HCT116 (cell line): ENCODE measurements around the gene FAM193B. TPM values are rescaled to one million over a fixed set of nuclear protein-coding genes. Genes with fewer than 3 reads are reported as not detected.

ENCODE experiments used
- ATAC-seq: fragments of 200-7000 bp; cut with Tn5 transposase; 2 replicates; pipeline ENCODE4 v1.9.1; 2020; ENCODE audit warnings: mild to moderate bottlenecking, moderate library complexity
- BruUV-seq: library from RNA; stranded (reverse); fragments of 400-500 nt; replicated peaks from 2 replicates; lab custom pipeline; 2021; lab: Mats Ljungman, UMichigan
- CTCF ChIA-PET: fragments of 300-600 bp; sonication (Branson Sonifier 250); formaldehyde crosslinking; loops from one replicate; lab custom pipeline; 2021; ENCODE audit warnings: antibody characterized with exemption; lab: Charles Lee
- POLR2A ChIA-PET: fragments of 300-600, 350-600 bp; sonication (Branson Sonifier 250); formaldehyde crosslinking; loops from one replicate; lab custom pipeline; 2021; ENCODE audit warnings: antibody characterized with exemption; lab: Charles Lee
- RAD21 ChIA-PET, 2 experiments: fragments of 300-600 bp; sonication (Branson Sonifier 250); formaldehyde crosslinking; loops; one replicate each; lab custom pipeline; 2023; ENCODE audit warnings: low total read pairs in 2 of 2; ENCODE audit not compliant: uncharacterized antibody in 2 of 2, unreplicated experiment in 2 of 2, low non-redundant PET in 1 of 2; lab: Charles Lee
- DNase-seq: peaks from one replicate; pipeline ENCODE4 v3.0.0-alpha.2; 2010; ENCODE audit warnings: low read depth, low spot score
- H2AFZ ChIP-seq: fragments of 200-600 bp; shearing (Covaris generic), sonication (generic); 2 replicates; pipeline ENCODE4 v1.6.1; 2017; ENCODE audit warnings: low read depth, mixed run types, mixed read lengths, antibody characterized with exemption, low read length; ENCODE audit not compliant: poor library complexity, severe bottlenecking
- H3K27ac ChIP-seq: 2 replicates; pipeline ENCODE4 v1.5.1; 2012; ENCODE audit warnings: low read depth, low read length
- H3K27me3 ChIP-seq: fragments of 200-600 bp; sonication (generic); 2 replicates; pipeline ENCODE4 v1.6.1; 2016; ENCODE audit warnings: mixed run types, low read length, mixed read lengths; ENCODE audit not compliant: insufficient read depth
- H3K36me3 ChIP-seq, 2 experiments: fragments of 200-500 bp in 1 of 2; fragments of 200-600 bp in 1 of 2; sonication (Bioruptor generic) in 1 of 2; sonication (generic) in 1 of 2; 2 replicates each; pipeline versions ENCODE4 v1.5.1 to v1.6.1; 2014 to 2016; ENCODE audit warnings: low read length in 2 of 2, inconsistent platforms in 1 of 2, mixed read lengths in 1 of 2, mixed run types in 1 of 2; ENCODE audit not compliant: insufficient read depth in 2 of 2, control insufficient read depth in 1 of 2
- H3K4me1 ChIP-seq, 2 experiments: fragments of 200-600 bp in 1 of 2; sonication (generic) in 1 of 2; 2 replicates each; pipeline versions ENCODE4 v1.5.1 to v1.6.1; 2012 to 2017; ENCODE audit warnings: low read length in 2 of 2, inconsistent platforms in 1 of 2, mild to moderate bottlenecking in 1 of 2, mixed read lengths in 1 of 2, mixed run types in 1 of 2, moderate library complexity in 1 of 2; ENCODE audit not compliant: insufficient read depth in 2 of 2, control insufficient read depth in 1 of 2
- H3K4me2 ChIP-seq: fragments of 200-600 bp; sonication (generic); 2 replicates; pipeline ENCODE4 v1.6.1; 2017; ENCODE audit warnings: mixed run types, low read length, mixed read lengths
- H3K4me3 ChIP-seq, 2 experiments: fragments of 200-600 bp in 1 of 2; sonication (generic) in 1 of 2; replicated peaks in 1 of 2; 2 replicates each; pipeline ENCODE4 v1.5.1; 2011 to 2016; ENCODE audit warnings: low read length in 2 of 2, control low read depth in 1 of 2, low read depth in 1 of 2, mild to moderate bottlenecking in 1 of 2, mixed read lengths in 1 of 2, mixed run types in 1 of 2
- H3K79me2 ChIP-seq: fragments of 200-600 bp; sonication (generic); 2 replicates; pipeline ENCODE4 v1.6.1; 2017; ENCODE audit warnings: mild to moderate bottlenecking, mixed run types, low read length, moderate library complexity, mixed read lengths; ENCODE audit not compliant: insufficient read depth
- H3K9ac ChIP-seq: fragments of 200-600 bp; sonication (generic); 2 replicates; pipeline ENCODE4 v1.6.1; 2016; ENCODE audit warnings: low read length, mixed read lengths
- H3K9me2 ChIP-seq: fragments of 200-600 bp; sonication (generic), shearing (Covaris generic); 2 replicates; pipeline ENCODE4 v1.6.1; 2017; ENCODE audit warnings: mixed run types, mild to moderate bottlenecking, moderate library complexity; ENCODE audit not compliant: insufficient read depth
- H3K9me3 ChIP-seq, 2 experiments: fragments of 200-500 bp in 1 of 2; fragments of 200-600 bp in 1 of 2; sonication (Bioruptor generic) in 1 of 2; sonication (generic) in 1 of 2; 2 replicates each; pipeline ENCODE4 v1.6.1; 2014 to 2017; ENCODE audit warnings: low read length in 2 of 2, mixed read lengths in 2 of 2, inconsistent platforms in 1 of 2, low read depth in 1 of 2, mild to moderate bottlenecking in 1 of 2, mixed run types in 1 of 2, moderate library complexity in 1 of 2; ENCODE audit not compliant: control insufficient read depth in 1 of 2, insufficient read depth in 1 of 2
- H4K20me1 ChIP-seq: fragments of 200-600 bp; sonication (generic), shearing (Covaris generic); 2 replicates; pipeline ENCODE4 v1.6.1; 2017; ENCODE audit warnings: mixed run types, mild to moderate bottlenecking, moderate library complexity; ENCODE audit not compliant: insufficient read depth
- CBX3 ChIP-seq: IDR thresholded peaks from 2 replicates; pipeline ENCODE4 v1.6.1; 2012; ENCODE audit warnings: low read depth
- EZH2phosphoT487 ChIP-seq: fragments of 200-600 bp; IDR thresholded peaks from 2 replicates; pipeline ENCODE4 v1.6.1; 2018; ENCODE audit warnings: antibody characterized with exemption, borderline replicate concordance
- POLR2A ChIP-seq: IDR thresholded peaks from 2 replicates; pipeline ENCODE4 v1.7.0; 2011; ENCODE audit warnings: borderline replicate concordance; ENCODE audit not compliant: insufficient read depth, insufficient read length; ENCODE audit errors: extremely low read depth
- POLR2AphosphoS5 ChIP-seq: IDR thresholded peaks from 2 replicates; pipeline ENCODE4 v1.6.1; 2011; ENCODE audit warnings: mild to moderate bottlenecking, low read depth, low read length, moderate library complexity
- RAD21 ChIP-seq: IDR thresholded peaks from 2 replicates; pipeline ENCODE4 v1.6.1; 2012; ENCODE audit warnings: low read depth, mild to moderate bottlenecking
- SP1 ChIP-seq: IDR thresholded peaks from 2 replicates; pipeline ENCODE4 v1.6.1; 2012; ENCODE audit warnings: low read depth
- TCF7L2 ChIP-seq: IDR thresholded peaks from 2 replicates; pipeline ENCODE4 v1.7.0; 2011; ENCODE audit warnings: borderline replicate concordance, inconsistent platforms; ENCODE audit not compliant: insufficient read depth, insufficient read length; ENCODE audit errors: extremely low read depth
- ZFX ChIP-seq: fragments of 450-650 bp; IDR thresholded peaks from 2 replicates; pipeline ENCODE4 v1.6.1; 2017
- ZNF274 ChIP-seq: fragments of 200-500 bp; sonication (Bioruptor generic); IDR thresholded peaks from 2 replicates; pipeline ENCODE4 v1.6.1; 2014; ENCODE audit warnings: mild to moderate bottlenecking, low read depth, low read length, inconsistent platforms
- intact Hi-C: fragments of 100-400 bp; cut with micrococcal nuclease; formaldehyde crosslinking; loops from 2 replicates; pipeline ENCODE4 v1.10.0; 2022
- total RNA-seq: library from RNA; stranded (reverse); gene quantifications from one replicate; pipeline ENCODE4 v1.2.1, GENCODE V29; 2021; ENCODE audit not compliant: unreplicated experiment
- TF ChIP-seq, protein P1 (sequence below), 3 experiments: fragments of 200-600 bp in 1 of 3; sonication (generic) in 1 of 3; IDR thresholded peaks in 2 of 3; conservative IDR thresholded peaks in 1 of 3; 2 replicates each; pipeline ENCODE4 v1.5.1; 2012 to 2017; ENCODE audit warnings: low read depth in 2 of 3, low read length in 2 of 3, antibody characterized with exemption in 1 of 3, borderline replicate concordance in 1 of 3, control low read depth in 1 of 3, mild to moderate bottlenecking in 1 of 3, mixed read lengths in 1 of 3, mixed run types in 1 of 3, moderate library complexity in 1 of 3; ENCODE audit not compliant: insufficient read depth in 1 of 3
- TF ChIP-seq, protein P2 (sequence below): IDR thresholded peaks from 2 replicates; pipeline ENCODE4 v1.6.1; 2012
- TF ChIP-seq, protein P3 (sequence below): IDR thresholded peaks from 2 replicates; pipeline ENCODE4 v1.6.1; 2011; ENCODE audit warnings: mild to moderate bottlenecking, low read length, moderate library complexity; ENCODE audit not compliant: insufficient replicate concordance; ENCODE audit errors: extremely low read depth
- TF ChIP-seq, protein P4 (sequence below): IDR thresholded peaks from 2 replicates; pipeline ENCODE4 v1.6.1; 2012; ENCODE audit warnings: low read depth

FAM193B gene
- total RNA-seq, 1 experiment from 2014 or later, result 54.0 TPM

DNA sequence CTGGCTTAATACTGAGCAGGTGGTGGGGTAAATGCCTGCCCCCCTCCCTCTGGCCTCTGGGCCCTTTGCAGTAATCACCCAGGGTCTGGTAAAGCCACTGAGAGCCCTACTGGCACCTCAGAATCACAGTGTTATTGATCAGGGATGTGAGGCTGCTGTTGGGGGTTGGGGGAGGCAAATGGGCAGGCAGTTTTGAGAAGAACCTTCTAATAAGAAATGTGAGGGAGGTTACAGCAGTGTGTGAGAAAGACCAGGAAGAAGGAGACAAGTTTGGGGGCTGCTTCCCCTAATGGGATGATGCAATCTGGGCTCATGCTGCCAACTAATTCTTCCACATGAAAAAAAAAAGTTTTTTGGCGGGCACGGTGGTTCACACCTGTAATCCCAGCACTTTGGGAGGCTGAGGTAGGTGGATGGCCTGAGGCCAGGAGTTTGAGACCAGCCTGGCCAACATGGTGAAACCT, 42.4 kb upstream of the FAM193B start:
- Histone ChIP-seq H3K4me3 (no peak overlapping the region), H3K9ac (no peak overlapping the region), H3K36me3 (peaks cover 25 to 26% of the 10 kb centered on the region in 2 experiments; a peak in 3 of 4 replicates), H3K9me3 (no peaks in the 10 kb centered on the region), H2AFZ (no peak overlapping the region), H3K4me2 (no peak overlapping the region), H3K9me2 (no peaks in the 10 kb centered on the region), H3K27me3 (no peaks in the 10 kb centered on the region), H4K20me1 (no peaks in the 10 kb centered on the region), H3K79me2 (peaks cover 36% of the 10 kb centered on the region), H3K4me1 (peaks cover 10 to 28% of the 10 kb centered on the region in 2 experiments), H3K27ac (no peak overlapping the region)
- DNase-seq (no peak), ATAC-seq (no peak)
- intact Hi-C loops, result no loop called here
- ChIA-PET CTCF (no interaction called here), POLR2A (no interaction called here), RAD21 (no interaction called here)
- BruUV-seq, result no TSS peak
- no peak for TF ChIP-seq ZFX
- TF ChIP-seq, protein P1, sequence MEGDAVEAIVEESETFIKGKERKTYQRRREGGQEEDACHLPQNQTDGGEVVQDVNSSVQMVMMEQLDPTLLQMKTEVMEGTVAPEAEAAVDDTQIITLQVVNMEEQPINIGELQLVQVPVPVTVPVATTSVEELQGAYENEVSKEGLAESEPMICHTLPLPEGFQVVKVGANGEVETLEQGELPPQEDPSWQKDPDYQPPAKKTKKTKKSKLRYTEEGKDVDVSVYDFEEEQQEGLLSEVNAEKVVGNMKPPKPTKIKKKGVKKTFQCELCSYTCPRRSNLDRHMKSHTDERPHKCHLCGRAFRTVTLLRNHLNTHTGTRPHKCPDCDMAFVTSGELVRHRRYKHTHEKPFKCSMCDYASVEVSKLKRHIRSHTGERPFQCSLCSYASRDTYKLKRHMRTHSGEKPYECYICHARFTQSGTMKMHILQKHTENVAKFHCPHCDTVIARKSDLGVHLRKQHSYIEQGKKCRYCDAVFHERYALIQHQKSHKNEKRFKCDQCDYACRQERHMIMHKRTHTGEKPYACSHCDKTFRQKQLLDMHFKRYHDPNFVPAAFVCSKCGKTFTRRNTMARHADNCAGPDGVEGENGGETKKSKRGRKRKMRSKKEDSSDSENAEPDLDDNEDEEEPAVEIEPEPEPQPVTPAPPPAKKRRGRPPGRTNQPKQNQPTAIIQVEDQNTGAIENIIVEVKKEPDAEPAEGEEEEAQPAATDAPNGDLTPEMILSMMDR (IDR thresholded peaks at IDR 0.05 in 2 of 3, conservative IDR thresholded peaks at IDR 0.05 in 1 of 3; ENCODE audit: borderline replicate concordance in 1 of 3, insufficient read depth in 1 of 3, low read depth in 2 of 3, low read length in 2 of 3), result no peak
- TF ChIP-seq, protein P2, sequence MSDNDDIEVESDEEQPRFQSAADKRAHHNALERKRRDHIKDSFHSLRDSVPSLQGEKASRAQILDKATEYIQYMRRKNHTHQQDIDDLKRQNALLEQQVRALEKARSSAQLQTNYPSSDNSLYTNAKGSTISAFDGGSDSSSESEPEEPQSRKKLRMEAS, result no peak
- no peak for TF ChIP-seq POLR2AphosphoS5
- no peak for TF ChIP-seq TCF7L2
- no peak for TF ChIP-seq EZH2phosphoT487
- TF ChIP-seq, protein P3, sequence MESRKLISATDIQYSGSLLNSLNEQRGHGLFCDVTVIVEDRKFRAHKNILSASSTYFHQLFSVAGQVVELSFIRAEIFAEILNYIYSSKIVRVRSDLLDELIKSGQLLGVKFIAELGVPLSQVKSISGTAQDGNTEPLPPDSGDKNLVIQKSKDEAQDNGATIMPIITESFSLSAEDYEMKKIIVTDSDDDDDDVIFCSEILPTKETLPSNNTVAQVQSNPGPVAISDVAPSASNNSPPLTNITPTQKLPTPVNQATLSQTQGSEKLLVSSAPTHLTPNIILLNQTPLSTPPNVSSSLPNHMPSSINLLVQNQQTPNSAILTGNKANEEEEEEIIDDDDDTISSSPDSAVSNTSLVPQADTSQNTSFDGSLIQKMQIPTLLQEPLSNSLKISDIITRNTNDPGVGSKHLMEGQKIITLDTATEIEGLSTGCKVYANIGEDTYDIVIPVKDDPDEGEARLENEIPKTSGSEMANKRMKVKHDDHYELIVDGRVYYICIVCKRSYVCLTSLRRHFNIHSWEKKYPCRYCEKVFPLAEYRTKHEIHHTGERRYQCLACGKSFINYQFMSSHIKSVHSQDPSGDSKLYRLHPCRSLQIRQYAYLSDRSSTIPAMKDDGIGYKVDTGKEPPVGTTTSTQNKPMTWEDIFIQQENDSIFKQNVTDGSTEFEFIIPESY, result no peak
- TF ChIP-seq SP1, result no peak
- TF ChIP-seq, protein P4, sequence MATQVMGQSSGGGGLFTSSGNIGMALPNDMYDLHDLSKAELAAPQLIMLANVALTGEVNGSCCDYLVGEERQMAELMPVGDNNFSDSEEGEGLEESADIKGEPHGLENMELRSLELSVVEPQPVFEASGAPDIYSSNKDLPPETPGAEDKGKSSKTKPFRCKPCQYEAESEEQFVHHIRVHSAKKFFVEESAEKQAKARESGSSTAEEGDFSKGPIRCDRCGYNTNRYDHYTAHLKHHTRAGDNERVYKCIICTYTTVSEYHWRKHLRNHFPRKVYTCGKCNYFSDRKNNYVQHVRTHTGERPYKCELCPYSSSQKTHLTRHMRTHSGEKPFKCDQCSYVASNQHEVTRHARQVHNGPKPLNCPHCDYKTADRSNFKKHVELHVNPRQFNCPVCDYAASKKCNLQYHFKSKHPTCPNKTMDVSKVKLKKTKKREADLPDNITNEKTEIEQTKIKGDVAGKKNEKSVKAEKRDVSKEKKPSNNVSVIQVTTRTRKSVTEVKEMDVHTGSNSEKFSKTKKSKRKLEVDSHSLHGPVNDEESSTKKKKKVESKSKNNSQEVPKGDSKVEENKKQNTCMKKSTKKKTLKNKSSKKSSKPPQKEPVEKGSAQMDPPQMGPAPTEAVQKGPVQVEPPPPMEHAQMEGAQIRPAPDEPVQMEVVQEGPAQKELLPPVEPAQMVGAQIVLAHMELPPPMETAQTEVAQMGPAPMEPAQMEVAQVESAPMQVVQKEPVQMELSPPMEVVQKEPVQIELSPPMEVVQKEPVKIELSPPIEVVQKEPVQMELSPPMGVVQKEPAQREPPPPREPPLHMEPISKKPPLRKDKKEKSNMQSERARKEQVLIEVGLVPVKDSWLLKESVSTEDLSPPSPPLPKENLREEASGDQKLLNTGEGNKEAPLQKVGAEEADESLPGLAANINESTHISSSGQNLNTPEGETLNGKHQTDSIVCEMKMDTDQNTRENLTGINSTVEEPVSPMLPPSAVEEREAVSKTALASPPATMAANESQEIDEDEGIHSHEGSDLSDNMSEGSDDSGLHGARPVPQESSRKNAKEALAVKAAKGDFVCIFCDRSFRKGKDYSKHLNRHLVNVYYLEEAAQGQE, result no peak
- TF ChIP-seq RAD21, result no peak
- no peak for TF ChIP-seq POLR2A
- no peak for TF ChIP-seq ZNF274
- TF ChIP-seq CBX3, result no peak
